NOMO-1 (cell line): ENCODE data around the gene ATP6V0E2.

Source experiments
- DNase-seq, 2 experiments: peaks; one replicate each; lab custom pipeline; 2025; ENCODE audit not compliant: unreplicated experiment in 2 of 2; lab: John Stamatoyannopoulos, UW

The ATP6V0E2 gene

DNA sequence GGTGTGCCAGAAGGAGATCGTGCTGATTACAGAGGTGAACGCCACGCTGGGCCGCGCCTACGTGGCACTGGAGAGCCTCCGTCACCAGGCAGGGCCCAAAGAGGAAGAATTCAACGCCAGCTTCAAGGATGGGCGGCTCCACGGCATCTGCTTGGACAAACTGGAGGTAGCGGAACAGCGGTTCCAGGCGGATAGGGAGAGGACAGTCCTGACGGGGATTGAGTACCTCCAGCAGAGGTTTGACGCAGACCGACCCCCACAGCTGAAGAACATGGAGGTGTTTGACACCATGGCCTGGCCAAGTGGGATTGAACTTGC is 12.1 kb upstream of the ATP6V0E2 start:
- DNase-seq, result no peak

DNA sequence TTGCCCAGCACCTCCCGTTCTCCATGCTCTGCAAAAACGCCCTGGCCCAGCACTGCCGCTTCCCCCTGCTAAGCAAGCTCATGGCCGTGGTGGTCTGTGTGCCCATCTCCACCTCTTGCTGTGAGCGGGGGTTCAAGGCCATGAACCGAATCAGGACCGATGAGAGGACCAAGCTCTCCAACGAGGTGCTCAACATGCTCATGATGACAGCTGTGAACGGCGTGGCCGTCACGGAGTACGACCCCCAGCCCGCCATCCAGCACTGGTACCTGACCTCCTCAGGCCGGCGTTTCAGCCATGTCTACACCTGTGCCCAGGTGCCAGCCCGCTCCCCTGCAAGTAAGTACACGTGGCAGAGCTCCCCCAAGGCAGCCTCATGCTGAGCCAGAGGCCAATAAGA is 11.6 kb upstream of the ATP6V0E2 start:
- no peak for DNase-seq

DNA sequence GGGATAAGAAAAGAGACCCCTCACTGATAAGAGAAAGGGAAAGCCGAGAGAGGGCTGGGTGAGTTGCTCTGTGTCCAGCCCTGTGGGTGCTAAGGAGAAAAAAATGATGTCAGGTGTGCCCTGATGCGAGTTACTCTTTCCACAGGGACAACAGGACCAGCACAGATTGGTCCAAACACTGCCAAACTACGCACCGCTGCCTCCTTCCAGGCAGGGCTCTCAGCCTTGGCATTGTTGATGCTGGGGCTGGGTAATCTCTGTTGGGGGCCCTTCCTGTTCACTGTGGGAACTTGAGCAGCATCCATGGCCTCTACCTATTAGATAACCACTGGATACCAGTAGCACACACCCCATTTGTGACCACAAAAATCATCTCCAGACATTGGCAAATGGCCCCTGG is 10.3 kb upstream of the ATP6V0E2 start:
- DNase-seq, result no peak

DNA sequence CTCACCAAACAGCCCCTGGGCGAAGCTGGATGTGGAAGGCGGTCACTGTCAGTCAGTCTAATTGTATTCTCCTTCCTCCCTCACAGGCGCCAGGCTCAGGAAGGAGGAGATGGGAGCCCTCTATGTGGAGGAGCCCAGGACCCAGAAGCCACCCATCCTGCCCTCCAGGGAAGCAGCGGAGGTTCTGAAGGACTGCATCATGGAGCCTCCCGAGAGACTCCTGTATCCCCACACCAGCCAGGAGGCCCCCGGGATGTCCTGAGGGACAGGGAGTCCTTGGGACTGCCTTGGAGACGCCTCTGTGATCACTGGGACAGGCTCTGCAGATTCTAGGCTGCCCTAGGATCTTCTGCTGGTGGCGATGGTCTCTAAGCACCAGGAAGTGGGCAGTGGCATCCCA is 9.7 kb upstream of the ATP6V0E2 start:
- no peak for DNase-seq

DNA sequence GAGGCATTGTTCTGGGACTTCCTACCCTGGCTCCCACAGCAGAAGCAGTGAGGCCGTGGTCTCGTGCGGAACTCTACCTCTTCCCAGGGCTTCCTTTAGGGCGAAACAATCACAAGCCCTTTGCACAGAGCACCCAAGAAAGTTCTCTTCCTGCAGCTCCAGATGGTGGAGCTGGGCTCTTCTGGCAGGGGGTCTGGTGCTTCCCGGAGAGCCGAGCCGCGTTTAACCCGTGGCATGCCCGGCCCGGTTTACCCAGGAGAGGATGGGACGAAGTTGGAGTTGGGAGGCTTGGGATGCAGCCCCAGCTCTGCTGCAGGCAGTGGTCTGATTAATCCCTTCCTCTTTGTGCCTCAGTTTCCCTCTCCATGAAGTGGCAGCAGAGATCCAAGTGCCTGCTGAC is 9.0 kb upstream of the ATP6V0E2 start:
- DNase-seq, result no peak

DNA sequence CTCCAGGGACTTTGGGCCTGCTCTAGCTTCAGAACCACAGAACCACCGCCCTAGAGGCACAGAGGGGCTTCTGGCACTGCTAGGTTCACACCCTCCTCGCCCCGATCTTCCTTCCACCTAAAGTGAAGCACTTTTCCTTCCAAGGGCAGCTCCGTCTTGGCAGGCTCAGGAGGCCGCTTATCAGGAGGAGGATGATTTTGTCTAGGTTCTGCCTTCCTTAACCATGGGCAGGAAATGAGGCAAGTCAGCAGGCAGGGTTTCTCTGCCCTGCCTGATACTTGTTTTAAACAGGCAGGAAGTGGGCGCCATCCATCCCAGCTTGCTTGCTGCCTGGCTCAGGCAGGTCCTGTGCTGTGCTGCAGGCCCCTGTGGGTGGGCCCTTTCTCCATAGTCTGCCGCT is 8.3 kb upstream of the ATP6V0E2 start:
- no peak for DNase-seq

DNA sequence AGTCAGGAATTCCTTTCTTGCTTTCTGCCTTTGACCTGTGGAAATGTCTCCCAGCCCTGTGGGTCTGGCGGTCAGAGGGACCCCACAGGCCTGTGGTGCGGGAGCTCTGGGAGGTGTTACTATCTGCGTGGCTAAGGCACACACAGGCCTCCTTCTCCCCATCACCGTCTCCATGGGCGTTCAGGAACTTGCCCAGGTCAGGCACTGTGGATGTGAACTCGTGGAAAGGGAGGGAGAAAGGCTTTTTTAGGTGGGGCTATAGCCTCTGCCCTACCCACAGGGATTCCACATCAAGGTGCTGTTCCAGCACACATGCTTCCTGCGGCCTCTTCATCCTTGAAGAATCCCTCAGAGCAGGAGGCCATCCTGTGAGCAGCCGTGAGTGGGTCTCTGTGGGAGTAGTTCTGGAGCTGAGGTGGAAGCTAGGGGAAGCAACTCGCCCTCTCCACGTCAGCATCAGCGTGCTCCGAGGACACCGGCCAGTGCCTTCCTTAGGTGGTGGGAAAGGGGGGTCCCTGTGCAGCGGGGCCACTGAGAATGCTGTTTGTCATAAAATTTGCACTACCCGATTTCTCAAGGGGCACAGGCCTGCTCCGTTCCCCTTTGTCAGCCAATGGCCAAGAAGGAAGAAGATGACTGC is 7.5 kb upstream of the ATP6V0E2 start:
- no peak for DNase-seq

DNA sequence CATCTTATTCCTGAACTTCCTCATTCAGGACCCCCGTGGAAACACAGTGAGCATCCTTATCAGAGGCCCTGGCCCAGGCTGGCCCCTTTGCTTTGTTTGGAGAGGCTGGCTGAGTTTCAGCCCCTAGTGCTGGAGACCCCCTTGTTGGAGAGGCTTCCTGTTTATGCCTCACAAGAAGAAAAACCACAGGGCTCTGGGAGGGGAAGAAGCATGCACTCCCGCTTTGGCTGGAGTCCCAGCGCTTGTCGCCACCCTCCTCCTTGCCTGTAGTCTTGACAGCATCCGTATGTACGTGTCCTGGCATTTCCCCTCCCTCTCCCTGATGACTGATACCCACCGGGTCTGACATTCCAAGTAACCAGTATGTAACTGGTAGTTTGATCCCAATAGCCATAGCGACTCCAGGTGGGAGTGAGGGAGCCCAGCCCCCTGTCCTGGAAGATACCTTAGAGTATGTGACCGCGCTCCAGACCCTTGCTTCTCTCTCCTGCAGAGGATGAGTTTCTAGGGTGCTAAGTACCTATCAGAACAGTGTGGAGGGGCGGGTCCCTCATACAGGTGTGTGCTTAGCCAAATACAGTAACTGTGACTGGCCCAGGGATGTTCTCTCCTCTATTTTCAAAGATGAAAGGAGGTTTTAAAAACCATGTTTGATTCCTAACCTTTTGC is 6.9 kb upstream of the ATP6V0E2 start:
- no peak for DNase-seq

DNA sequence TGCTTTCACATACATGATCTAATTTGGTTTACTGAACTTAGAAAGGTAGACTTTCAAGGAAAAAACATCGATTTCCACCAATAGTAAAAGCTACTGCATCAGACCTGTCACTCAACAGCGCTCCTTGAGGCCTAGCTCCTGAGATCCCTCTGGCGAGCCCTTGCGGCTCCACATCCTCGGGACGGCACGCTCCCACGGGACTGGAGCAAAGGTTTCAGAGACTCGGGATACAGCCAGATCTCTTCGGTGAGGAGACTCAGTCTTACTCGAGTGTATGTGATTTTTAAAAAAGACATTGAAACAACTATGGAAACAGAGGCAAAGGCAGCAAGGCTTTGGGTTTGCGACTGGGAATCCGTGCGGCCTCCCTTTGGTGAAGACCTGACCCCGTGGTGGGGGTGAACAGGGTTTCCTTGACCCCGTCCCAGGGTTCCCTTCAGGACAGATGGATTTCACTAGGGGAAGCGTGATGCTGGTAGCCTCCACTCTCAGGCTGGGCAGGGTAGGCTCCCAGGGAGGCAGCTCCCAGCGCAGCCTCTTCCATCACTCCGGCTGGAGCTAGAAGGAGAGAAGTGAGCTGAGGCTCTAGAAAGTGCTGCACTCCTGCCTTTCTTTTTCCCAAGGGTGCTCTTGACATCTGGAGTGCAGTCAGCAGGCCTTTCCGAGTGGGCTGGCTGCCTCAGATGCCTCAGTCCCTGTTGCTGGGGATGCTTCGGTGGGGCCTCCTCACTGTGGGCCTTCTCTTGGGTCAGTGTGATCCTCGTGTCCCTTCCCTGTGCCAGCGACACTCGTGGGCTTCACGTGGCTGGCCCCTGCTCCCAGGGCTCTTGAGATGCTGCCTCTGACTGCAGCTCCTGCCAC is 5.8 kb upstream of the ATP6V0E2 start:
- no peak for DNase-seq

DNA sequence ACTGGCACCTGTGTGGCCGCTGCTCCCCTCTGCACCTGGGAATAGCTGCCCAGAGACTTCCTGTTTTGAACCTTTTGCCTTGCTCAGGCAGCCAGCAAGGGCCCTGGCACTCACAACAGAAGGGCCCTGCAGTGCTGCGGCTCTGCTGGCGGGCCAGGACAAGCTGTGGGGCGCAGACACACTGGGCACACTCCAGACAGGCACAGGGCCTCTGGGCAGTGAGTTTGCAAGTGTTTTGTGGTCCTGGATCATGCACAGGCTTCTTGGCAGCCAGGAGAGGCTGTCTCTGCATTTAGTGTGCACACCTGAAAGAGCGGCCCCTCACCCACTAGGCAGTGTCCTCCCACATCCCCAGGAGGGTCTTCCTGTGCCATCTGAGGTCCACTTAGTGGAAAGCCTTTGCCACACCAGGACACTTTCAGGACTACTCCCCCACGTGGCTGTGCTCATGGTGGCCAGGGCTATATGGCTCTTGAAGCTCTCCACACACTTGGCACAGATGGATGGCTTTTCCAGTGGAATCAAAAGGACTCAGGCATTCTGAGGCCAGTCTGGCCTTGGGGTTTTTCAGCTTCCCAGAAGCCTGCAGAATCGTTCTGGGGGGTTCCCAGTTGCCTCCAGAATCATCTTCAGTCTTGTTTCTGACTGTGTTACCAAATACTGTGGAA is 5.0 kb upstream of the ATP6V0E2 start:
- DNase-seq, result no peak

DNA sequence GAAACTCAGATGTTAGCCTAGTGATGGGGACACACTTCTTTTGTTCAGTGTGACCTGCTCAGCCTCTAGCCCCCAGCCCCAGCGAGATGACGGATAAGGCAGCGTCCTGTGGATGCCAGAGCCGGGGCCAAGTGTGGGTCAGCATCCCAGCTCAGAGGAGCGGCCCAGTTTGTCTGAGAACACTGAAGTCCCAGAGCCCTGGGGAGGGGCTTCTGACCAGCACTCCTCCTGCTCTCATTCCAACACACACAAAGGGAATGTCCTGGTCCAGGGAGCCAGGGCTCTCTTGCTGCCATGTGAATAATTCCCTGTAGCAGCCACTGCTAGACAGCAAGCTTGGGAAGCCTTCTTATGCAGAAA is 4.5 kb upstream of the ATP6V0E2 start:
- no peak for DNase-seq

DNA sequence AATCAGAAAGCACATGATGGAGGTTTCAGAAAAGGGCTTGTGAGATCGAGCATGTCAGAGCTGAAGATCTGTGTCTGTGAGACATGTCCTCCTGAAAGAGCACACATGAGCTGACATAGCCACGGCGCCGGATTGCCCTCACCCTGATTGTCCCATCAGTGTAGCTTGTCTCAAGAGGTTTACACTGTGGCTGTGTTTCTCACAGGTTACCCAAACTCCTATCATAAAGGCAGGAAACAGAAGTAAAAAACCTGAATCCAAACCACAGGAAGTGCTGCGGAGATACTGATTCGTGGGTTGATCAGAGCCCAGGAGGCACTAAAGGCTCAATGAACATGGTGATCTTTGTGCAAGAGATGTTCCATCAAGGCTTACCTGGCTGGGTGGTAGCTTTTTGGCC is 3.9 kb upstream of the ATP6V0E2 start:
- DNase-seq, result no peak

DNA sequence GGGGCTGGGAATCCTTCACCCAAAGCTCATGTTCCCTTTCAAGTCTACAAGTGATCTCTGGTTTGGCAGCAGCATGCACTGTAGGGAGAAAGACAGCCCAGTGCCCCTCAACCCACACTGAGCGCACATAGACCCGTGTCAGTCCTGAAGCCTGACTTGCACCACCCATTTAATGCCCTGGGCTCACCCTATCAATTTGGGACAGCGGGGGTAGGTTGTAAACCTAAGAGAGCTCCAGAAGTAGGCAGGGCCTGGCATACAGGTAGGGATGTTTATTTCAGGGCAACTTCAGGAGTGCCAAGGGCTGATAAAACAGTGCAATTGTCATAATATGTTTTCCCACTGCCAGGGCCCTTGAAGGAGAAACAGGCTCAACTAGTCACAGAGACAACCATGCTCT is 3.5 kb upstream of the ATP6V0E2 start:
- no peak for DNase-seq

DNA sequence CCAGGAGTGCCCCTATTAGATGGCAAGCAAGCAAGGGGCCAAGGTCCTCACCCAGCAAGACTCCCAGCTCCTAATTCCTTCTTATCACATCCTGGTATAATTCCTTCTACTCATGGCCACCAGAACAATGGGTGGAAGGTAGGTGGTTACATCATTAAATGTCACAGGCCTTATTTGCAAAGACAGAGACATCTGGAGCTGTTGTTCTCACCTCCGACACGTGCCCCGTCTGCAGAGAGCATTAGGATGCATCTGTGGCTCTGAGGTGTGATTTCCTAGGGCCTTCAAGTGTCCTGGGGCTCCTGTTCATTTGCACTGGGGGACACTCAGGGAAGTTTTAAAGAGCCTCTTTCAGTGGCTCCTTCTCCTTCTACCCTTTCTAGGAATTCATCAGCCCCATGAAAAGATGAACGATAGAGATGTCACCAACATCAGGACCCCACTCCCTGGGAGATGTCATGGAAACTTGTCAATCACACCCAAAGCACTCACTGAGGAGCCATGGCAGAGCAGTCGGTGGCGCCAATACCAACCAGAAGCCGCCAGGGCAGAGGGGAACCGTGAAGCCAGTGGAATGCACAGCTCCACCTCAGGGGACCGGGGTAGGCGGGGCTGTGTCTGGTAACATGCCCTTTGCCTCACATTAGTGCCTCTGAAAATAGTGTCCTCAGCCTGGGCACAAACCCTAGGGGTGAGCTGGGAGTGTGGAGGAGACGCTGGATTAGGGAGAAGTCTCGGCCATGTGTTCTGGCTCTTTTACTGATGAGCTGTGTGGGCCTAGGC is 2.9 kb upstream of the ATP6V0E2 start:
- no peak for DNase-seq

DNA sequence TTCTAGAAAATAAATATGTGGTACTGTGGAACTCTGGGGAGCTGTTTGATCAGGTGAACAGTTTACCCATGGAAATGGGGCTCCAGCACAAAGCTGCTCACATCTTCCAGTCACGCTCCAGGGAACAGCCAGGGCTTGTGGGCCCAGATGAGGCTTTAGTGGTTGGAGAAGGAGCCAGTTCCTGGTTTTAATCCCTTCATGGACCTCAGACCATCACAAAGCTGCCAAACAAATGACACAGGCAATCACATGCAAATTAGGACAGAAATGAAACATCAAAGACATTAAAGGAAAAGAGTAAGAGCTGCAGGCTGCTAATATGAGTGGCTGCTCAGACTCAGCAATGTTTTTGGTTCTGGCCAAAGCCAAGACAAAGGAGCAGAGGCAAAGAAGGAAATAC is 2.2 kb upstream of the ATP6V0E2 start:
- DNase-seq, result no peak

DNA sequence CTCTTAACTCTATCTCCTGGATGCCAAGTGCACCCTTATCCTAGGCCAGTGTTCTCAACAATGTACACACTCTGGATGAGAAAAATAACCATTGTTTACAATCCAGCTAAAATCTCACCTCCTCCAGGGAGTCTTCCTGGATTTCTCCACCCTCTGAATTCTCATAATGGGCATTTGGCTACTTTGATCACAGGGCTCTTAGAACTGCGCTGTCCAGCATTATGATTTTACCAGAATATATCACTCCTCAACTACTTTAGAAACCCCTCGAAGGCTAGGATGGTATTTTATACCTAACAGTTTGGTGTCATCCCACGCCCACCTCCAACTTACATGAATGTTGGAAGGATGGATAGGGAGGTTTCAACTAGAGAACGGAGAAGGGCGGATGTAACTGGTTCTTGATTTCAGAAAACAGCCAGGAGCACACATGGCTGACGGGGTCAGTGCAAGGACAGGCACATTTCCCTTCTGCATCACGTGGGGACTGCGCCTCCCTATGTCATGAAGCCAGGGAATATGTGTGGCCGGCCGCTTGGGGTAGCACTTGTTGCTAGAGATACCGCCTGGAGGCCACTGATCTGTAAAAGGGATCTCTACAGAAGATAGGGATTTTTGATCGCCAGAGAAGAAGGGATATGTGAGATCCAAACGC is 1.2 kb upstream of the ATP6V0E2 start:
- no peak for DNase-seq

DNA sequence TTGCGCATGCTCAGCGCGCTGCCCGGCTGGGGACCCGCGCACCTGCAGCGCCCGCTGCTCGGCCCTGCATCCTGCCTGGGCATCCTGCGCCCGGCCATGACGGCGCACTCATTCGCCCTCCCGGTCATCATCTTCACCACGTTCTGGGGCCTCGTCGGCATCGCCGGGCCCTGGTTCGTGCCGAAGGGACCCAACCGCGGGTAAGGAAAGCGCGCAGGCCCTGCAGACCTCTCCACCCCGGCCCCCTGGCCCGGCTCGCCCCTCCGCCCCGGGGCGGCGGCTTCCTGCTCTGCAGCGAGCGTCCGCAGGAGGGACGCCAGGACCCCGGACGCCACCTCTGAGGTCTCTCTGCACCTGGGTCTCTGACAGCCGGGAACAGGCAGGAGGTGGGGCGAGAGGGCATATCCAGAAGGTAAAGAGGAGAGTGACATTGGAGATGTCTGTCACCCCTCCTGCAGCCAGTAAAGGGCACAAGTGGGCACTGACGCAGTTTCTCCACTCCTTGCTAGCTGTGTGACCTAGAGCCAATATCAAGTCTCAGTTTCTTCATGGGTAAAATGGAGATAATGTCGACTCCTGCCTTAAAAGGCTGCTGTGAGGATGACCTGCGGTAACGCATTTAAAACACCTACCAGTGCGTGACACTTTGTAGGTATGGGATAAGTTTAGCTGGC is 338 bp downstream of the ATP6V0E2 start:
- no peak for DNase-seq

DNA sequence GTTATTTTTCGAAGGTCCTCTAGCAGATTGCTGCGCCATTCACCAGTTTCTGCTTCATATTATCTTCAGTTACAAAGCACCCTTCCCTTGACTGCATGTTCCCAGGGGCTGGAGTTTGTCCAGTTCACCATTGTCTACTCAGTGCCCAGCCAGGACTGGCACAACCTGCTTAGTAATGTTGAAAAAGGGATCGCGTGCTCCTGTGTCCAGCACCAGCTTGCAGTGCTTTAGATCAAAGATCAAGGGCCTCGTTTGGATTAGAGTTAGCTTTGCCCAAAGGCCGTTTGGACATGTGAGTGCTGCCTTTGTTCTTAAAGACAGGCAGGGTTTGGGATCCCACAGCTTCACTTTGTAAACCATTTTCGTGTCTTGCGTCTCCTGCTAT is 867 bp downstream of the ATP6V0E2 start:
- DNase-seq, result no peak

DNA sequence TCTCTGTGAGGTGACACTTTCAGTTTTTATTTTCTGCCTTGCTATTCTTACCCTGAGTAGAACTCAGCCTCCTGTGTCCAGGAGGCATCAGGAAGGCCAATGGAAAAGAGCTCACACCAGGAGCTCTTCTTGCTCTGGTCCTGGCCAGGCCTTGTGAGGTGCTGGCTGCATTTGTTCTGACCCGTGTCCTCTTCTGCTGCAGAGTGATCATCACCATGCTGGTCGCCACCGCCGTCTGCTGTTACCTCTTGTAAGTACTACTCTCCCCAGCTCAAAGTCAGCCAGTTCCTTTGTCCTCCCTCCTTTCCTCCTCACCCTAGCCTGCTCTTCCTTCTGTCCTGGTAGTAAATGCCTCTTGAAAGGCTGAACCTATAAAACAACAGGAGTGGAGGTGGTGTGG is 1.6 kb downstream of the ATP6V0E2 start:
- no peak for DNase-seq
